Measurements from ENCODE around the gene SREK1IP1. TPM values are rescaled to one million over a fixed set of nuclear protein-coding genes. Genes with fewer than 3 reads are reported as not detected.

SREK1IP1 gene
- total RNA-seq, 1 donor from 2014 or later, result 7.9 TPM

- Histone ChIP-seq H3K36me3 (ENCODE audit: control insufficient read depth, insufficient read depth, low read length) (no peaks in the 10 kb centered on the region), H3K27me3 (ENCODE audit: control insufficient read depth, insufficient read depth, low read length) (peaks cover 15% of the 10 kb centered on the region), H3K4me3 (ENCODE audit: low read depth, low read length) (no peak overlapping the region)
- TF ChIP-seq, protein P1, sequence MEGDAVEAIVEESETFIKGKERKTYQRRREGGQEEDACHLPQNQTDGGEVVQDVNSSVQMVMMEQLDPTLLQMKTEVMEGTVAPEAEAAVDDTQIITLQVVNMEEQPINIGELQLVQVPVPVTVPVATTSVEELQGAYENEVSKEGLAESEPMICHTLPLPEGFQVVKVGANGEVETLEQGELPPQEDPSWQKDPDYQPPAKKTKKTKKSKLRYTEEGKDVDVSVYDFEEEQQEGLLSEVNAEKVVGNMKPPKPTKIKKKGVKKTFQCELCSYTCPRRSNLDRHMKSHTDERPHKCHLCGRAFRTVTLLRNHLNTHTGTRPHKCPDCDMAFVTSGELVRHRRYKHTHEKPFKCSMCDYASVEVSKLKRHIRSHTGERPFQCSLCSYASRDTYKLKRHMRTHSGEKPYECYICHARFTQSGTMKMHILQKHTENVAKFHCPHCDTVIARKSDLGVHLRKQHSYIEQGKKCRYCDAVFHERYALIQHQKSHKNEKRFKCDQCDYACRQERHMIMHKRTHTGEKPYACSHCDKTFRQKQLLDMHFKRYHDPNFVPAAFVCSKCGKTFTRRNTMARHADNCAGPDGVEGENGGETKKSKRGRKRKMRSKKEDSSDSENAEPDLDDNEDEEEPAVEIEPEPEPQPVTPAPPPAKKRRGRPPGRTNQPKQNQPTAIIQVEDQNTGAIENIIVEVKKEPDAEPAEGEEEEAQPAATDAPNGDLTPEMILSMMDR (IDR thresholded peaks at IDR 0.05; ENCODE audit: insufficient read depth, low read length, poor library complexity, severe bottlenecking), result no peak
- no peak for DNase-seq (ENCODE audit: low read depth)
These were observed 79.5 kb downstream of the SREK1IP1 start for GRCh38 chr5:64688965-64689364.

DNA sequence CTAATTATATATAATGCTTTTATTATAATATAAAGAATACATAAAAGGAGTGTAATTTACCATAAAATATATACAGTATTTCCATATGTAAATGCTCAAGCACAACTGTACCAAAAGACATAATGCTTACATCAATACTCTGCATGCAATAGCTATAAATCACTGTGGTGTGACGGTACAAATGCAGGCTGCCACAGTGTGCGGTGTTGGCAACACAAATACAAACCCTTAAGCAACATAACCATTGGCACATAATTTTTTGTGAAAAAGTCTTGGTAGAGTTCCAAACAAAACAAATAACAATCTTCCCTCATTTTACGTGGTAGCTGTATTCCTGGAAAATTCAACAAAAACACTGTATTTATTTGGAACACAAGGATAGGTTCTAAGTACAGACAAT lies 80.1 kb downstream of the SREK1IP1 start:
- Histone ChIP-seq H3K27me3 (ENCODE audit: control insufficient read depth, insufficient read depth, low read length) (peaks cover 15% of the 10 kb centered on the region), H3K36me3 (ENCODE audit: control insufficient read depth, insufficient read depth, low read length) (no peaks in the 10 kb centered on the region), H3K4me3 (ENCODE audit: low read depth, low read length) (no peak overlapping the region)
- no peak for DNase-seq (ENCODE audit: low read depth)
- TF ChIP-seq, protein P1 (IDR thresholded peaks at IDR 0.05; ENCODE audit: insufficient read depth, low read length, poor library complexity, severe bottlenecking), result no peak

DNA sequence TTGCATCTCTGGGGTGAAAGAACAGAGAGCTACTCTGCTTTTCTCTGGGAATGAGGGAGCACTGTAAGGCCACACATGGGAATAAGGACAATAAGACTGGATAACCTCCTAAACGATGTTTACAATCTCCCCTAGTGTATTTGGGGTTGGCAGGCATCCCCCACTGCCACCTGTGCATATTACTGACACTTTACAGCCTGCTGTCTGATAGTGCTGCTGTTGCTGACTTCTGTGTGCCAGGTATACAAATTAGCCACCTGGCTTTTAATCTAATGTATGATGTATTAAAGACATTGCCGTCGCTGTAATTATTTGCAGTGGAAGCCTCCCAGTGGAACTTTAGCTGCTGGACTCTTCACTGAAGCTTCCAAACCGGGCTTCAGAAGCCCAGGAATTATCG lies 82.6 kb downstream of the SREK1IP1 start:
- TF ChIP-seq, protein P1 (IDR thresholded peaks at IDR 0.05; ENCODE audit: insufficient read depth, low read length, poor library complexity, severe bottlenecking), result no peak
- no peak for DNase-seq (ENCODE audit: low read depth)
- H3K27me3 ChIP-seq (ENCODE audit: control insufficient read depth, insufficient read depth, low read length), result peaks cover 10% of the 10 kb centered on the region
- H3K36me3 ChIP-seq (ENCODE audit: control insufficient read depth, insufficient read depth, low read length), result no peaks in the 10 kb centered on the region
- no peak overlapping the region for H3K4me3 ChIP-seq (ENCODE audit: low read depth, low read length)

- TF ChIP-seq, protein P1 (IDR thresholded peaks at IDR 0.05; ENCODE audit: insufficient read depth, low read length, poor library complexity, severe bottlenecking), result no peak
- H3K4me3 ChIP-seq (ENCODE audit: low read depth, low read length), result no peak overlapping the region
- no peak for DNase-seq (ENCODE audit: low read depth)
- no peaks in the 10 kb centered on the region for H3K27me3 ChIP-seq (ENCODE audit: control insufficient read depth, insufficient read depth, low read length)
- no peaks in the 10 kb centered on the region for H3K36me3 ChIP-seq (ENCODE audit: control insufficient read depth, insufficient read depth, low read length)
These were observed 85.9 kb downstream of the SREK1IP1 start for GRCh38 chr5:64682608-64683007.

DNA sequence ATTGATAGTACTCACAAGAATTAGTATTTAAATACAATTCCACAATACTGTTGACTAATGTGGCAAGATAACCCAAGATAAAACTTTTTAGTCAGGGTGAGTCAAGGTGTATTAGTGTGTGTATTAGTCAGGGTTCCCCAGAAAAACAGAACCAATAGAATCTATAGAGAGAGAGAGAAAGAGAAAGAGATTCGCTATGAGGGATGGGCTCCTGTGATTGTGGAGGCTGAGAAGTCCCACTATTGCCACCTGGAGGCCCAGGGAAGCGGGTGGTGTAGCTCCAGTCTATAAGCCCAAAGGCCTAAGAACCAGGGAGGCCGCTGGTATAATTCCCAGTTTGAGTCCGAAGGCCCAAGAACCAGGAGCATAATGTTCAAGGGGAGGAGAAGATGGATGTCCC lies 88.2 kb downstream of the SREK1IP1 start:
- Histone ChIP-seq H3K27me3 (ENCODE audit: control insufficient read depth, insufficient read depth, low read length) (no peaks in the 10 kb centered on the region), H3K36me3 (ENCODE audit: control insufficient read depth, insufficient read depth, low read length) (no peaks in the 10 kb centered on the region), H3K4me3 (ENCODE audit: low read depth, low read length) (no peak overlapping the region)
- DNase-seq (ENCODE audit: low read depth), result no peak
- TF ChIP-seq, protein P1 (IDR thresholded peaks at IDR 0.05; ENCODE audit: insufficient read depth, low read length, poor library complexity, severe bottlenecking), result peak; percentile 13

DNA sequence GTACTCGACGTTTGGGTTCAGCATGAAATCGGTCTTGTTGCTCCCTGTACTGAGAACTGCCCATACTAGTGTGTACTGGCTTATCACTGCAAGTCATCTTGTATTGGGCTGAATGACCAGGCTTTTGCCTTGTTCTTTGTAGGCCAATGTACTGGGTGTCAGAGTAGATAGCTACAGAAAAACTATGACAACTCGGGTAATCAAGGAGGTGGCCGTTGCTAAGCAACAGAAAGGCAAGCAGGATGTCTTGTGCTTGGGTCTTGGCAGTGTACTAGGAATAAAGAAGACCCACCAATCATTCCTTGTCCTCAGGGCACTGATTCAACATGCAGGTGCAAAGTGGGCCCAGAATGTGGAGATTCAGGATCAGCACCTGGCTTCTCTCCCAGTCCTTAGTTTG lies 90.1 kb downstream of the SREK1IP1 start:
- Histone ChIP-seq H3K27me3 (ENCODE audit: control insufficient read depth, insufficient read depth, low read length) (no peaks in the 10 kb centered on the region), H3K36me3 (ENCODE audit: control insufficient read depth, insufficient read depth, low read length) (no peaks in the 10 kb centered on the region), H3K4me3 (ENCODE audit: low read depth, low read length) (no peak overlapping the region)
- no peak for DNase-seq (ENCODE audit: low read depth)
- TF ChIP-seq, protein P1 (IDR thresholded peaks at IDR 0.05; ENCODE audit: insufficient read depth, low read length, poor library complexity, severe bottlenecking), result no peak
